CD4-positive, CD25-positive, alpha-beta regulatory T cell (primary cell): ENCODE measurements around the gene OR7G2. TPM values are rescaled to one million over a fixed set of nuclear protein-coding genes. Genes with fewer than 3 reads are reported as not detected.

ENCODE experiments used
- ATAC-seq, 2 donors: fragments of 150-1000 bp; cut with Tn5 transposase; one replicate each; pipeline ENCODE4 v1.10.0; 2021; ENCODE audit warnings: low read depth in 2 of 2, moderate number of reproducible peaks in 2 of 2, moderate library complexity in 1 of 2
- DNase-seq, 3 donors: peaks; one replicate each; pipeline versions ENCODE4 v3.0.0 to v3.0.0-alpha.2; 2012 to 2022; ENCODE audit warnings: mixed read lengths in 1 of 3
- H3K27ac ChIP-seq: one replicate; pipeline ENCODE4 v1.7.0; 2013; ENCODE audit warnings: mild to moderate bottlenecking, low read length; ENCODE audit not compliant: insufficient read depth, poor library complexity, severe bottlenecking
- H3K27me3 ChIP-seq: one replicate; pipeline ENCODE4 v1.7.0; 2013; ENCODE audit warnings: low read length; ENCODE audit not compliant: control insufficient read depth, insufficient read depth
- H3K36me3 ChIP-seq: one replicate; pipeline ENCODE4 v1.7.0; 2013; ENCODE audit warnings: mild to moderate bottlenecking, low read length, moderate library complexity; ENCODE audit not compliant: control insufficient read depth, insufficient read depth
- H3K4me1 ChIP-seq: 2 replicates; pipeline ENCODE4 v1.7.0; 2013; ENCODE audit warnings: mild to moderate bottlenecking, low read length; ENCODE audit not compliant: insufficient read depth, control insufficient read depth, poor library complexity, severe bottlenecking
- H3K4me3 ChIP-seq: one replicate; pipeline ENCODE4 v1.7.0; 2013; ENCODE audit warnings: low read depth, mild to moderate bottlenecking, low read length, moderate library complexity
- H3K9me3 ChIP-seq, 2 experiments: 1 replicate in 1 of 2; 2 replicates in 1 of 2; pipeline ENCODE4 v1.7.0; 2013; ENCODE audit warnings: low read length in 2 of 2, mild to moderate bottlenecking in 1 of 2, moderate library complexity in 1 of 2; ENCODE audit not compliant: control insufficient read depth in 2 of 2
- H3K27ac Mint-ChIP-seq, 3 donors: one replicate each; pipeline ENCODE4 v1.8.0; 2020 to 2022; ENCODE audit warnings: mild to moderate bottlenecking in 3 of 3, mixed read lengths in 3 of 3, moderate library complexity in 2 of 3
- H3K27me3 Mint-ChIP-seq: one replicate; pipeline ENCODE4 v1.8.0; 2022; ENCODE audit warnings: mild to moderate bottlenecking, mixed read lengths
- H3K36me3 Mint-ChIP-seq: one replicate; pipeline ENCODE4 v1.8.0; 2020; ENCODE audit warnings: mixed read lengths
- H3K4me1 Mint-ChIP-seq, 4 donors: one replicate each; pipeline ENCODE4 v1.8.0; 2020 to 2022; ENCODE audit warnings: mixed read lengths in 4 of 4, mild to moderate bottlenecking in 1 of 4
- H3K4me3 Mint-ChIP-seq, 4 donors: one replicate each; pipeline ENCODE4 v1.8.0; 2020 to 2022; ENCODE audit warnings: mild to moderate bottlenecking in 4 of 4, mixed read lengths in 4 of 4, moderate library complexity in 3 of 4
- H3K9me3 Mint-ChIP-seq, 7 donors: one replicate each; pipeline ENCODE4 v1.8.0; 2020 to 2022; ENCODE audit warnings: mixed read lengths in 7 of 7, mild to moderate bottlenecking in 3 of 7, moderate library complexity in 2 of 7
- polyA plus RNA-seq, 4 donors: library from polyadenylated mRNA; unstranded; fragments of 300-500 nt; fragmentation: Illumina TruSeq; gene quantifications; one replicate each; pipeline ENCODE4 v1.2.3, GENCODE V29; 2021
- total RNA-seq: library from RNA; stranded (reverse); gene quantifications from one replicate; pipeline ENCODE4 v1.2.3, GENCODE V29; 2022

OR7G2 gene
- total and polyA plus RNA-seq, 5 donors from 2014 or later: not detected

DNA sequence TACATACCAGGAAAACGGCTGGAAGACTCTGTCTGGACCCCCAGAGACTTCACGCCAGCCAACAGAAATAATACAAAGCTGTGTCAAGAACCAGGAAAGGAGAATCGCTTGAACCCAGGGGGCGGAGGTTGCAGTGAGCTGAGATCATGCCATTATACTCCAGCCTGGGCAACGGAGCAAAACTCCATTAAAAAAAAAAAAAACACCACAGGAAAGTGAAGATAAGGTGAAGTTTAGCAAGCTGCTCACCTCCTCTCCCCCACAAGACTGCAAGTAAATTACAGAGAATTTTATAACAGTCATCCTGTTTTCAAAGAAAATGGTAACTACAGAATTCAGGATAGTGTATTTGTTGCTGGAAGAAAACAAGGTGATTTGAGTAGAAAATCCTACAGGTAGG is 9.3 kb upstream of the OR7G2 start:
- H3K36me3 ChIP-seq: no peaks in the 10 kb centered on the region
- H3K36me3 Mint-ChIP-seq: no peaks in the 10 kb centered on the region
- H3K4me1 Mint-ChIP-seq: no peaks in the 10 kb centered on the region
- H3K27ac Mint-ChIP-seq: no peak overlapping the region
- no peaks in the 10 kb centered on the region for H3K4me1 ChIP-seq
- DNase-seq (no peak), ATAC-seq (no peak)
- peaks cover 22% of the 10 kb centered on the region for H3K27me3 Mint-ChIP-seq
- H3K27ac ChIP-seq: no peak overlapping the region
- no peaks in the 10 kb centered on the region for H3K9me3 ChIP-seq
- H3K4me3 ChIP-seq: no peak overlapping the region
- H3K4me3 Mint-ChIP-seq: no peak overlapping the region
- no peaks in the 10 kb centered on the region for H3K27me3 ChIP-seq
- peaks cover 0 to 2% (median 0%) of the 10 kb centered on the region in 7 donors for H3K9me3 Mint-ChIP-seq

DNA sequence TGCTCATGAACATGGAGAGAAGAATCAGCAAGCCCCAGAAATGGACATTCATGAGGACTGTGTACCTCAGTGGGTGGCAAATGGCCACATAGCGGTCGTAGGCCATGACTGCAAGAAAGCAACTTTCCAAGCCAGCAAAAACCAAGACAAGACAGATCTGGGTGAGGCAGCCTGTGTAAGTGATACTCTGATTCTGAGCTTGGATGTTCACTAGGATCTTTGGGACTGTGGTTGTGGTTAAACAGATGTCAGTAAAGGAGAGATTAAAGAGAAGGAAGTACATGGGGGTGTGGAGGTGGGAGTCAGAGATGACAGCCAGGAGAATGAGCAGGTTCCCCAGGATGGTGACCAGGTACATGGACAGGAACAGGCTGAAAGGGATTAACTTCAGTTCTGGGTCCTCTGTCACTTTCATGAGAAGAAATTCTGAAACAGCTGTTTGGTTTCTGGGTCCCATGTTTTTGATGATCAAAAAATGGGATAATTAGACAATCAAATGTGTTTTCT is 8.1 kb upstream of the OR7G2 start, which contains the start of gene OR7G1:
OR7G1 (minus strand) TSS at position 457 of the 507 bp plus-strand sequence; CDS start at position 457, 0 bp downstream.
- Mint-ChIP-seq H3K27me3 (peaks cover 19% of the 10 kb centered on the region), H3K27ac (no peak within 1 kb of the TSS), H3K4me1 (no peaks in the 10 kb centered on the region), H3K4me3 (no peak within 1 kb of the TSS), H3K9me3 (peaks cover 0 to 2% (median 0%) of the 10 kb centered on the region in 7 donors), H3K36me3 (no peaks in the 10 kb centered on the region)
- ATAC-seq: no peak
- no peak within 1 kb of the TSS for H3K27ac ChIP-seq
- H3K9me3 ChIP-seq: no peaks in the 10 kb centered on the region
- H3K4me1 ChIP-seq: no peaks in the 10 kb centered on the region
- DNase-seq: no peak
- no peak within 1 kb of the TSS for H3K4me3 ChIP-seq
- no peaks in the 10 kb centered on the region for H3K27me3 ChIP-seq
- no peaks in the 10 kb centered on the region for H3K36me3 ChIP-seq

DNA sequence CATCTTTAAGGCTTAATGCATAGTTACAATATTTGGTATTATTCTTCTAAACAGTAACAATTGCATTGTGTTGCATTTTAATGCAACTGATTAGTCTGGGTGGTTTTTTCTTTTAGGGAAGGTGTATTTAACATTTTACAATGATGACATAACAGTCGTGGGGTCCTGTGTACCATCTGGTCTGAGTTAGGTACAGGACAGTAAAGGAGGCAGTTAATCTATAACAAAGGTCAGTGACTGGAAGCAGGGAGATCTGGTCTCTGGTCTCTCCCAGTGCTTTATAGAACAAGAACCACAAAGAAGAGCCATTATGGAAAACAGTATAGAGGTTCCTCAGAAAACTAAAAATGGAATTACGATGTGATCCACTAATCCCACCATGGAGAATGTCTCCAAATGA is 2.7 kb upstream of the OR7G2 start:
- Mint-ChIP-seq H3K36me3 (no peaks in the 10 kb centered on the region), H3K27ac (no peak overlapping the region), H3K9me3 (no peaks in the 10 kb centered on the region), H3K27me3 (peaks cover 8% of the 10 kb centered on the region), H3K4me3 (no peak overlapping the region), H3K4me1 (no peaks in the 10 kb centered on the region)
- Histone ChIP-seq H3K27me3 (peaks cover 3% of the 10 kb centered on the region), H3K4me1 (no peaks in the 10 kb centered on the region), H3K4me3 (no peak overlapping the region), H3K36me3 (no peaks in the 10 kb centered on the region), H3K9me3 (no peaks in the 10 kb centered on the region), H3K27ac (no peak overlapping the region)
- ATAC-seq (no peak), DNase-seq (no peak)

DNA sequence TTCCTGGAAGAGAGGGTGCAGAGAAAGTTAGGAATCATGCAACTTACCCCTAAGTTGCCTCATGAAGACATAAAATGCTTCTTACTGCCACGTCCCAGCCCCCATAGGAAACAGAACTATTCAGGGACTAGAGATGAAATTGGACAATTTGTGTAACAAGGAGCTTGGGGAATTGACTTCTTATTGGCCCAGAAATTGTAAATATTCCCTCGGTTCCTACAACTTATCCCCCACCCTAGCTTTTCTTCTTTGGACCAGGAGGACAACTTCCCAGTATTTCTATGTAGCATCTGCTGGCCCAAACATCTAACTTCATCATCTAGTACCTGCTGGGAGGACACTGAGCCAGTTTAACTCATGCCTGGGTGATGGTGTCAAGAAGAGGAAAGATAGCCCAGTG is 20.5 kb downstream of the OR7G2 start, which contains the start of gene OR1M1:
OR1M1 (plus strand) TSS at position 301 of the 400 bp plus-strand sequence. CDS start 6,184 bp downstream, outside the sequence.
- H3K4me3 ChIP-seq: no peak within 1 kb of the TSS
- Mint-ChIP-seq H3K36me3 (no peaks in the 10 kb centered on the region), H3K27ac (no peak within 1 kb of the TSS), H3K9me3 (peaks cover 0 to 4% (median 0%) of the 10 kb centered on the region in 7 donors), H3K27me3 (no peaks in the 10 kb centered on the region), H3K4me3 (no peak within 1 kb of the TSS), H3K4me1 (no peaks in the 10 kb centered on the region)
- no peaks in the 10 kb centered on the region for H3K9me3 ChIP-seq
- H3K27me3 ChIP-seq: no peaks in the 10 kb centered on the region
- H3K4me1 ChIP-seq: no peaks in the 10 kb centered on the region
- H3K27ac ChIP-seq: no peak within 1 kb of the TSS
- ATAC-seq: no peak
- H3K36me3 ChIP-seq: no peaks in the 10 kb centered on the region
- DNase-seq: no peak

DNA sequence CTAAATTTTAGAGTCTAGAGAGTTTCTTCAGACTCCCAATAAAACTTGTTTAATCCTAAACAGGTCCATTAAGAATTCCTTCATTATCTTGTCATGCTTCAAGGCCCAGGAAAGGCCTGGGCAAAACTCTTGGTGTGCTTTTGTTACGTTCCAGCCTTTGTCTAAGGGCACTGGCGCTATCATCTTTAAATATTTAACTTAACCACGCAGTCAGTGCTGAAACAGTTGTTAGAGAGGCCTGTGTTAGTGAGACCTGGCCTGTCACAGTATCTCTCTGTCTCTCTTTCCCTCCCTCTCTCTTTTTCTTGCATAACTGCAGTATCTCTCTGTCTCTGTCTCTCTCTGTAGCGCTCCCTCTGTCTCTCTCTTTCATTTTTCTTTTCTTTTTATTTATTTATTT is 28.6 kb downstream of the OR7G2 start:
- ATAC-seq (no peak), DNase-seq (no peak)
- no peaks in the 10 kb centered on the region for H3K27me3 ChIP-seq
- no peaks in the 10 kb centered on the region for H3K9me3 ChIP-seq
- no peak overlapping the region for H3K27ac ChIP-seq
- H3K36me3 ChIP-seq: no peaks in the 10 kb centered on the region
- H3K9me3 Mint-ChIP-seq: no peaks in the 10 kb centered on the region
- no peak overlapping the region for H3K4me3 ChIP-seq
- no peaks in the 10 kb centered on the region for H3K36me3 Mint-ChIP-seq
- no peak overlapping the region for H3K4me3 Mint-ChIP-seq
- H3K4me1 ChIP-seq: no peaks in the 10 kb centered on the region
- peaks cover 0 to 3% (median 0%) of the 10 kb centered on the region in 4 donors for H3K4me1 Mint-ChIP-seq
- H3K27ac Mint-ChIP-seq: no peak overlapping the region
- H3K27me3 Mint-ChIP-seq: no peaks in the 10 kb centered on the region

DNA sequence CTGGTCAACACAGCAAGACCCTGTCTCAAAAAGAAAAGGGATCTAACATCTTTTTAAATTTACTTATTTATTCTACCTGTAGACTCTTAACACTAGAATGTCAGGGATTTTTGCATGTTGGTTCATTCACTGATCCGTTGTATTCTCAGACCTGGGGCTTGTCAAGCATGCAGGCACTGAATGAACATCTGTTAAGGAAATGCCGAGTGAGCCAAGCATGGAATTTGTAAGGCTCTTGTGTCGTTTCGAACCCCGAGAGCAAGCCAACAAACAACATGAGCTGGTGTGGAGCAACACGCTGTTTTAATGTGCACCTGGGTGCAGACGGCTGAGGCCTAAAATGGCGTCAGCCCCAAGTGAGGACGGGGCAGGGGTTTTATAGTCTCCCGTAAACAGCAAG is 30.4 kb downstream of the OR7G2 start:
- no peaks in the 10 kb centered on the region for H3K36me3 ChIP-seq
- Mint-ChIP-seq H3K36me3 (no peaks in the 10 kb centered on the region), H3K4me3 (no peak overlapping the region), H3K4me1 (peaks cover 0 to 3% (median 0%) of the 10 kb centered on the region in 4 donors), H3K27ac (no peak overlapping the region), H3K27me3 (no peaks in the 10 kb centered on the region), H3K9me3 (no peaks in the 10 kb centered on the region)
- no peaks in the 10 kb centered on the region for H3K9me3 ChIP-seq
- H3K4me1 ChIP-seq: no peaks in the 10 kb centered on the region
- no peaks in the 10 kb centered on the region for H3K27me3 ChIP-seq
- no peak overlapping the region for H3K4me3 ChIP-seq
- H3K27ac ChIP-seq: no peak overlapping the region
- DNase-seq: no peak
- ATAC-seq: no peak

DNA sequence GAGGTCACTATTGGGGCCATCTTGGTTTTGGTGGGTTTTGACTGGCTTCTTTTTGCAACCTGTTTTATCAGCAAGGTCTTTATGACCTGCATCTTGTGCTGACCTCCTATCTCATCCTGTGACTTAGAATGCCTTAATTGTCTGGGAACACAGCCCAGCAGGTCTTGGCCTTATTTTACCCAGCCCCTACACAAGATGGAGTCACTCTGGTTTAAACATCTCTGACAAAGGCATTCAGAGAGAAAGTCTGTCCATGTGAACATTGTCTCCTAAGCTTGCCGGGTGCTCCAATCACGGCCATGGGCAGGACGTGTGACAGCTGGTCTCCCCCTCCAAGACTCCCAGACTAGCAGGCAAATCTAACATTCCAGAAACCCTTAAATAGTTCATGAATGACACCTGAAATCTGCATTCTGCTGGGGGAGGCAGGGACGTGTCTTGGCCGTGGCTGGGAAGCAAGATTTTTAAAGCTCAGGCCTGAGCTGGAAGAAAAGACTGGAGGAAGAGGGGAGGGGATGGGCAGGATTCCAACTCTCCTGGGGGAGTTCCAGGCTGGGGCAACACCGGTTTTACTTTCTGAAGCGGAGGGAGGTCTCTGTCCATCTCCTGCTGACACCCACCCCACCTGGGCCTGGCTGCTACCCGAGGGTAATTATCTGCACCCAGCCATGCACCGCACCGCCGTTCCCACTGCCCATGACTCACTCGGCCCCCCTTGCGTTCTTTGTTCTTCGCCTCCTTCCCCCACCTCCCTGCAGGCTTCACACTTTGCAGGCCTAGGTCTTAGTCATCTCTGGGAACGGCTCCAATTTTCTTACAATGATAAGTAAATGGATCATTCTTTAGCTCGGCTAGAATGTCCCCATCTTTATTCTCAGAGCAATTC is 32.0 kb downstream of the OR7G2 start:
- H3K36me3 Mint-ChIP-seq: no peaks in the 10 kb centered on the region
- no peaks in the 10 kb centered on the region for H3K36me3 ChIP-seq
- ATAC-seq (no peak), DNase-seq (no peak)
- no peaks in the 10 kb centered on the region for H3K9me3 ChIP-seq
- peaks cover 0 to 3% (median 0%) of the 10 kb centered on the region in 4 donors for H3K4me1 Mint-ChIP-seq
- no peak overlapping the region for H3K27ac ChIP-seq
- no peak overlapping the region for H3K4me3 ChIP-seq
- peaks cover 0 to 2% (median 0%) of the 10 kb centered on the region in 7 donors for H3K9me3 Mint-ChIP-seq
- H3K4me1 ChIP-seq: no peaks in the 10 kb centered on the region
- H3K27me3 ChIP-seq: no peaks in the 10 kb centered on the region
- H3K27ac Mint-ChIP-seq: no peak overlapping the region
- no peak overlapping the region for H3K4me3 Mint-ChIP-seq
- H3K27me3 Mint-ChIP-seq: peaks cover 5% of the 10 kb centered on the region
